DMS53 treated with DMSO at 0.1 percent for 48 hours (cell line): Measurements from ENCODE around the gene GRIP2.

Experiments used
- DNase-seq: peaks from one replicate; lab custom pipeline; 2025; ENCODE audit not compliant: unreplicated experiment; lab: John Stamatoyannopoulos, UW

GRIP2 gene

DNA sequence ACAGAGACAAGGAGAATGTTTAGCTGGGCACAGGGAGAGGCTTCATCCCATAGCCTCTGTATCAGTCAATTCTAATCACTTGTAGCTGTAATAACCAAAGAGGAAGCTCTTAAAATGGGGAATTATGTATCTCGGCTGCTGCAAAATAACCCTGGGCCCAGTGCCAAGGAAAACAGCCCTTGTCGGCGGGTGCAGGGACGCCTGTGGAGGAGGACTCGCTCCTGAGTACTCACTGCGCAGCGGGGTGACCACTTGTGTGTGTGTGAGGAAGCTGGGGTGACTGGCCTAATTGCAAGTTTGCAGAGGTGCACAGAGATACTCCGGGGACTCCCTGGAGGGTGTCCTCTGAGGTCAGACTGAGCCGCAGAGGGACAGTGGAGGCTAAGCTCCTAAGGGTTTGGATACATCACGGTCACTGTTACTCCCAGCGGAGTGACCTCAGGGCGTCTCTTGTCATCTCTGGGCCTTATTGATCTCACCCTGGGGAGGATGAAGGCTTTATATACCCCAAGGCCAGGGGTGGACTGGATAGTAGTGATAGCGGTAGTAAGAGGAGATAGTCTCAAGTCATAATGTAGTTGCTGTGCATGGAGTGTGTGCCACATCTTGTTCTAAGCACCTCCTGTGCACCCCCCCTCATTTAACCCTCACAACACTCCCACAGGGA, 100.5 kb downstream of the GRIP2 start:
- DNase-seq, result no peak
